Omental fat pad (tissue), 4 donors: ENCODE results near the gene RALGPS2. TPM values are rescaled to one million over a fixed set of nuclear protein-coding genes. Genes with fewer than 3 reads are reported as not detected.

ENCODE experiments used
- ATAC-seq: fragments of 150-250 bp; one replicate; pipeline ENCODE4 v1.9.1; 2016; ENCODE audit warnings: mild to moderate bottlenecking, moderate library complexity; ENCODE audit not compliant: low FRiP score
- DNase-seq: peaks from one replicate; pipeline ENCODE4 v3.0.0-alpha.2; 2019; ENCODE audit warnings: low spot score
- total RNA-seq, 4 donors: library from RNA; depleted of rRNA; stranded (reverse); fragments of >200 nt; gene quantifications; one replicate each; pipeline ENCODE4 v1.1.0, GENCODE V29; 2016
- TF ChIP-seq, protein P1 (sequence below), 3 donors: fragments of 450-650 bp; IDR thresholded peaks; one replicate each; pipeline ENCODE4 v1.5.1; 2016 to 2017; ENCODE audit warnings: antibody characterized with exemption in 3 of 3, mild to moderate bottlenecking in 3 of 3, moderate library complexity in 2 of 3

The RALGPS2 gene
- total RNA-seq, 4 donors from 2014 or later, result 13.1 to 32.1 (median 21.4) TPM

GRCh38 chr1:178869119-178869697 is 144.2 kb downstream of the RALGPS2 start:
- DNase-seq (no peak), ATAC-seq (peak; percentile 68)
- TF ChIP-seq, protein P1, sequence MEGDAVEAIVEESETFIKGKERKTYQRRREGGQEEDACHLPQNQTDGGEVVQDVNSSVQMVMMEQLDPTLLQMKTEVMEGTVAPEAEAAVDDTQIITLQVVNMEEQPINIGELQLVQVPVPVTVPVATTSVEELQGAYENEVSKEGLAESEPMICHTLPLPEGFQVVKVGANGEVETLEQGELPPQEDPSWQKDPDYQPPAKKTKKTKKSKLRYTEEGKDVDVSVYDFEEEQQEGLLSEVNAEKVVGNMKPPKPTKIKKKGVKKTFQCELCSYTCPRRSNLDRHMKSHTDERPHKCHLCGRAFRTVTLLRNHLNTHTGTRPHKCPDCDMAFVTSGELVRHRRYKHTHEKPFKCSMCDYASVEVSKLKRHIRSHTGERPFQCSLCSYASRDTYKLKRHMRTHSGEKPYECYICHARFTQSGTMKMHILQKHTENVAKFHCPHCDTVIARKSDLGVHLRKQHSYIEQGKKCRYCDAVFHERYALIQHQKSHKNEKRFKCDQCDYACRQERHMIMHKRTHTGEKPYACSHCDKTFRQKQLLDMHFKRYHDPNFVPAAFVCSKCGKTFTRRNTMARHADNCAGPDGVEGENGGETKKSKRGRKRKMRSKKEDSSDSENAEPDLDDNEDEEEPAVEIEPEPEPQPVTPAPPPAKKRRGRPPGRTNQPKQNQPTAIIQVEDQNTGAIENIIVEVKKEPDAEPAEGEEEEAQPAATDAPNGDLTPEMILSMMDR (IDR thresholded peaks at IDR 0.05), result no peak

DNA sequence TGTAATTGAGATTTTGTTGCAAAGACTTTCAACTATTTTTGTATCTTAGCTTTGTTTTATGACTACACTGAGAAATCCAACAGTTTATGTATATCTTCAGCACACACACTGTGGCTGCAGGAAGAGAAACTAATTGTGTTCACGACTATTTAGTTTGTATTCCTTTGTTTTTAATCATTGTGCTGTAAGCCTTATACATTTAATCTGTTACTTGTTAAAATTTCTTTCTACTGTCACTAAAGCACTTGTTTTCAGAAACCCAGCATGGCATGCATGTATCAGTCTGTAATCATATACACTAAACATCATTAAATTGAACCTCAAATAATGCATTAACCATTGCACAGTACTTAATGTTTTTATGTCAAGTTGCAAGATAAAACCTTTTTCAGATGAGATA is 145.2 kb downstream of the RALGPS2 start:
- TF ChIP-seq, protein P1 (IDR thresholded peaks at IDR 0.05), result no peak
- ATAC-seq (no peak), DNase-seq (no peak)

DNA sequence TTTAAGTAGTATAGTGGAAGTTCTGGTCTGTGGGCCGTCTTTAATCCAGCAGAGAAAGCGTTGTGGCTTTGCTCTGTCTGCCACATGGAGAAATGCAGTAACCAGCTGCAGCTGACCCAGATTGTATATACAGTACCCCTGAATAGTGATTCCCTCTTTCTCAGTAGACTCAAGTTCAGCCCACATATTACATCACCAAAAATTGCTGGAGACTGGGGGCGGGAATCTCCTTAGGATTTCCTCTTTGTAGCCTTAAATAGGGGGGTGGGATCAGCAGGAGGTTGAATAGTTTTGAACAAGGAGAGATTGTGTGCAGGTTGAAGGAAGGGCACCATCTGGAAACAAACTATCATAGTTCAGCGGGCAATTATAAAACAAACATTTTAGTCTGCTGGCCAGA is 145.9 kb downstream of the RALGPS2 start, which contains the start of gene ANGPTL1:
ANGPTL1 (minus strand) TSS at position 134 of the 400 bp plus-strand sequence. CDS start 5,301 bp downstream, outside the sequence.
- TF ChIP-seq, protein P1 (IDR thresholded peaks at IDR 0.05), result no peak
- DNase-seq (no peak), ATAC-seq (no peak)

DNA sequence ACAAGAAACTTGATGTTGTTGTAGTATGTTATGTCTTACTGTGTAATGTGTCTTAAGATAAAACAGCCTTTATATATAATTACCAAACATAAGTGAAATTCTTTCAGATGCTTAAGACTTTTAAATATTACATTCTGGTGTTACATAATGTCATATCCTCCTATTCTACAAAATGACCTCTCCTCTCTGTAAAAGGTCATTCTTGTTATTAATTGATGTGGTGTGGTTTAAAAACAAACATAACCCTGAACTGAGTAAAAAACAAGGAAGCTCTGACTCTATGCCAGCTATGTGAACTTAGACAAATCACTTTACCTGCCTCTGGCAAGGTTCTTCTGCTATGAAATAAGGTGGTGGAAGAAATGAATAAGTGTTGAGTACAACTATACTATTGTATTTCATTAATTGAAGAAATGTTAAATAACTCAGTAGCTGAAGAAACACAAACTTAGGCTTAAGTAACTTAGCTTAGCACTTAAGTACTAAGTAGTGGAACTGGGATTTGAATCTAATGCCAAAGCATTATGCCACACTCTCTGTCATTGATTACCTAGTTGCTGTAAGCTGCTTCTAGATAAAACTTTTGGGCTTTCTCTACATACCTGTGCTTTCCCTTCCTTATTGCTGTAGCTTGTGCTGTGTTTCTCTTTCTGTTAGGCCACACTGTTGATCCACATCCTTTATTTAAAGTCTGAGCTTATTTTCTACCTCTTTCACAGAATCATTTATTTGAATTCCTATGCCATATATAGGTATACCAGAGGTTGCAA is 146.7 kb downstream of the RALGPS2 start:
- TF ChIP-seq, protein P1 (IDR thresholded peaks at IDR 0.05), result no peak
- ATAC-seq (peak; percentile 4), DNase-seq (no peak)

DNA sequence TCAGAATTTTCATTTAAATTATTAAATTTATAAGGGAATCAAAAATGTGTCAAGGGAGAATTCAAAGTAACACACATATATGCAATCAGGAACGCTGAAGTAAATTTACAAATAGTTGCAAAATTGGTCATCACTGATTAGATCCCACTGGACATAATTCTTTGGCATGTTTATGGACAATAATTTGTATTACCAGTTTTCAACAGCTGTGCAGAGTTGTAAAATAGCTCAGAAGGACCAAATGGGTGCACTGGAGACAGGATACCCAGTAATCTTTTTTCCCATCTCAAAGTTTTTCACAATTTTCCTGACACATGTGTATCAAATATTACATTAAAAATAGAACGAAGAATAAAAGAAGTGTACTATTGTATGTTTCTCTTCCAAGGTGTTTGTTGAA is 149.9 kb downstream of the RALGPS2 start:
- no peak for ATAC-seq
- DNase-seq, result no peak
- TF ChIP-seq, protein P1 (IDR thresholded peaks at IDR 0.05), result no peak

DNA sequence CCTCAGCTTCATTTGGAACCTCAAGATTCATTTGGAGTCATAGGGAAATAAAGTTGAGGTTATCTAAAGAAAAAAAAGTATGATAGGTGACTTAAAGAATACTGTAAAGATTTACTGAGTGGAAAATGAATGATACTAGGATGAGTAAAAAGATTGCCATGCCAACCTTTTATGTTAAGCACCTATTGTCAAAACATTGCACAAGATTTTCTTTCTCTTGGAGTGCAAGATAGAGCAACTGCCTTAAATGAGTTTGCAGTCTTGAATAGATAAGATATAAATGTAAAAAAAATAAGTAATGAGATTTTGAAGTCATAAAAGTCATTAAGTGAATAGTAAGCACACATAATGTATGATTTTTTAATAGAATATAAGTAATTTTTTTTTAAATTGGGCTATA is 150.9 kb downstream of the RALGPS2 start:
- no peak for DNase-seq
- TF ChIP-seq, protein P1 (IDR thresholded peaks at IDR 0.05), result no peak
- no peak for ATAC-seq

DNA sequence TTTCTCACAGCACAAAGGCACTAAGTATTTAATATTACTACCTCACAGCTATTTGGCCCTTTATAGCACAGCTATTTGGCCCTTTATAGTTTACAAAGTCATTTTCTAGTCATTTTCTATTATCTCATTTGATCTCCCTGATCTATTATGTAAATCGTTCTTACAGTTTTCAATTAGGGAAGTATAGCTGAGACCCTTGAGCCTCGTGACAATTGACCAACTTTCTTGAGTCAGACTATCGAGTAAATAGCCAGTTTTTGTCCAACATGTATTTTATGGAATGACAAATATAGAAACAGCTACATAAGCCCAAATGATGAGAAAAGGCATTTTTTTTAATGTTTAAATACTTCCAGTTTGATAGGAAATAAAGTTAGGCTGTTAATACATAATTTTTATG is 152.9 kb downstream of the RALGPS2 start:
- DNase-seq, result no peak
- ATAC-seq, result no peak
- TF ChIP-seq, protein P1 (IDR thresholded peaks at IDR 0.05), result no peak
